Panc1 (cell line): ENCODE measurements around the gene TARS2. TPM values are rescaled to one million over a fixed set of nuclear protein-coding genes. Genes with fewer than 3 reads are reported as not detected.

Experiments
- ATAC-seq: fragments of 200-7000 bp; cut with Tn5 transposase; 2 replicates; pipeline ENCODE4 v1.9.1; 2020; ENCODE audit warnings: mild to moderate bottlenecking, moderate library complexity
- BruUV-seq: library from RNA; stranded (reverse); fragments of 400-500 nt; replicated peaks from 2 replicates; lab custom pipeline; 2021; lab: Mats Ljungman, UMichigan
- CTCF ChIA-PET: fragments of 300-600 bp; sonication (Branson Sonifier 250); formaldehyde crosslinking; loops from one replicate; lab custom pipeline; 2022; ENCODE audit warnings: antibody characterized with exemption; lab: Charles Lee
- POLR2A ChIA-PET: fragments of 300-600 bp; sonication (Branson Sonifier 250); formaldehyde crosslinking; loops from one replicate; lab custom pipeline; 2022; ENCODE audit warnings: antibody characterized with exemption; lab: Charles Lee
- DNase-seq: peaks from one replicate; pipeline ENCODE4 v3.0.0-alpha.2; 2010; ENCODE audit warnings: low read depth, low spot score
- H3K27ac ChIP-seq: 2 replicates; pipeline ENCODE4 v1.5.1; 2011; ENCODE audit warnings: mild to moderate bottlenecking, low read length, inconsistent platforms
- H3K27me3 ChIP-seq: fragments of 200-500 bp; sonication (Bioruptor generic); 2 replicates; pipeline ENCODE4 v1.6.0; 2014; ENCODE audit warnings: low read length, inconsistent platforms; ENCODE audit not compliant: control insufficient read depth, insufficient read depth
- H3K36me3 ChIP-seq: fragments of 200-500 bp; sonication (Bioruptor generic); 2 replicates; pipeline ENCODE4 v1.5.1; 2014; ENCODE audit warnings: inconsistent platforms, mild to moderate bottlenecking, low read length, moderate library complexity; ENCODE audit not compliant: control insufficient read depth, insufficient read depth
- H3K4me1 ChIP-seq: 2 replicates; pipeline ENCODE4 v1.5.1; 2011; ENCODE audit warnings: inconsistent platforms, mild to moderate bottlenecking, low read length, moderate library complexity; ENCODE audit not compliant: control insufficient read depth, insufficient read depth
- H3K4me3 ChIP-seq, 2 experiments: 2 replicates each; pipeline ENCODE4 v1.5.1; 2011 to 2012; ENCODE audit warnings: low read depth in 2 of 2, low read length in 2 of 2, mild to moderate bottlenecking in 2 of 2, inconsistent platforms in 1 of 2, moderate library complexity in 1 of 2
- H3K9me3 ChIP-seq: fragments of 200-500 bp; sonication (Bioruptor generic); 2 replicates; pipeline ENCODE4 v1.5.1; 2014; ENCODE audit warnings: low read depth, mild to moderate bottlenecking, inconsistent platforms, low read length, moderate library complexity; ENCODE audit not compliant: control insufficient read depth, insufficient read depth
- CTCF ChIP-seq: fragments of 450-650 bp; IDR thresholded peaks from 2 replicates; pipeline ENCODE4 v1.5.1; 2017; ENCODE audit warnings: mild to moderate bottlenecking
- POLR2AphosphoS5 ChIP-seq: IDR thresholded peaks from 2 replicates; pipeline ENCODE4 v1.6.1; 2012; ENCODE audit warnings: mild to moderate bottlenecking, low read depth, low read length, moderate library complexity
- REST ChIP-seq, 2 experiments: IDR thresholded peaks; 2 replicates each; pipeline ENCODE4 v1.6.1; 2011 to 2012; ENCODE audit warnings: low read depth in 2 of 2, control low read depth in 1 of 2, low read length in 1 of 2, mild to moderate bottlenecking in 1 of 2, moderate library complexity in 1 of 2; ENCODE audit not compliant: insufficient read depth in 1 of 2
- SIN3A ChIP-seq: IDR thresholded peaks from 2 replicates; pipeline ENCODE4 v1.6.1; 2012; ENCODE audit warnings: low read depth, mild to moderate bottlenecking, low read length, moderate library complexity, borderline replicate concordance; ENCODE audit not compliant: insufficient read depth
- TCF7L2 ChIP-seq: IDR thresholded peaks from 2 replicates; pipeline ENCODE4 v1.6.1; 2011; ENCODE audit warnings: mild to moderate bottlenecking, low read depth, low read length, inconsistent platforms
- in situ Hi-C: cut with HindIII; loops from 2 replicates; pipeline ENCODE4 v1.10.0; 2016; ENCODE audit warnings: low sequenced_read_pairs, low pct_unique_long_range_greater_than_20kb
- intact Hi-C: fragments of 100-400 bp; cut with micrococcal nuclease; formaldehyde crosslinking; loops from one replicate; pipeline ENCODE4 v1.10.0; 2022; ENCODE audit not compliant: unreplicated experiment
- total RNA-seq: library from RNA; stranded (reverse); gene quantifications from one replicate; pipeline ENCODE4 v1.2.1, GENCODE V29; 2021; ENCODE audit not compliant: unreplicated experiment

The TARS2 gene
- total RNA-seq, 1 experiment from 2014 or later, result 28.2 TPM

GRCh38 chr1:150484861-150485260 lies 2.4 kb upstream of the TARS2 start:
- intact Hi-C loops, result no loop called here
- no peak for TF ChIP-seq POLR2AphosphoS5
- no peak for TF ChIP-seq TCF7L2
- no peak for TF ChIP-seq REST (IDR thresholded peaks at IDR 0.05; ENCODE audit: insufficient read depth in 1 of 2, low read depth in 2 of 2, low read length in 1 of 2)
- no peak for TF ChIP-seq SIN3A
- TF ChIP-seq CTCF, result no peak; the same call in 1 of the 2 replicates
- H3K4me1 ChIP-seq, result peaks cover 7% of the 10 kb centered on the region
- H3K9me3 ChIP-seq, result no peaks in the 10 kb centered on the region
- in situ Hi-C loops, result no loop called here
- no TSS peak for BruUV-seq
- H3K27me3 ChIP-seq, result no peaks in the 10 kb centered on the region
- no peaks in the 10 kb centered on the region; the same call in 1 of the 2 replicates for H3K36me3 ChIP-seq
- ChIA-PET CTCF (no interaction called here), POLR2A (no interaction called here)
- no peak overlapping the region for H3K27ac ChIP-seq
- ATAC-seq (no peak), DNase-seq (no peak)
- no peak overlapping the region for H3K4me3 ChIP-seq

- TF ChIP-seq TCF7L2 (no peak), SIN3A (no peak), POLR2AphosphoS5 (no peak), CTCF (no peak), REST (IDR thresholded peaks at IDR 0.05; ENCODE audit: insufficient read depth in 1 of 2, low read depth in 2 of 2, low read length in 1 of 2) (no peak)
- CTCF ChIA-PET, result no interaction called here
- Histone ChIP-seq H3K4me1 (peaks cover 7% of the 10 kb centered on the region), H3K9me3 (no peaks in the 10 kb centered on the region), H3K27me3 (no peaks in the 10 kb centered on the region), H3K27ac (peak overlapping the region; percentile 94), H3K4me3 (peak overlapping the region; percentile 95 to 100), H3K36me3 (no peaks in the 10 kb centered on the region; the same call in 1 of the 2 replicates)
- ATAC-seq (no peak), DNase-seq (no peak)
- intact Hi-C loops (no loop called here), in situ Hi-C loops (no loop called here)
- POLR2A ChIA-PET, result no interaction called here
- BruUV-seq, result TSS peak; percentile 89
These were observed 520 bp downstream of the TARS2 start for GRCh38 chr1:150487763-150488115.
